Fibroblast of lung (primary cell): ENCODE measurements around the gene DTX3.
"Not testable (repeated sequence)": the region's sequence is repeated elsewhere in the genome, so short reads cannot be mapped to it uniquely, and the experiment has no call there.

Source experiments
- EZH2 ChIP-seq: IDR thresholded peaks from 2 replicates; pipeline ENCODE4 v1.5.1; 2012; ENCODE audit warnings: low read length, control low read depth, mild to moderate bottlenecking; ENCODE audit errors: missing control alignments
- TF ChIP-seq, protein P1 (sequence below), 2 donors: IDR thresholded peaks in 1 of 2; conservative IDR thresholded peaks in 1 of 2; 1 replicate in 1 of 2; 2 replicates in 1 of 2; pipeline ENCODE4 v1.5.1; 2011 to 2012; ENCODE audit warnings: low read length in 2 of 2, control low read depth in 1 of 2, inconsistent platforms in 1 of 2, low read depth in 1 of 2, mild to moderate bottlenecking in 1 of 2

DNA sequence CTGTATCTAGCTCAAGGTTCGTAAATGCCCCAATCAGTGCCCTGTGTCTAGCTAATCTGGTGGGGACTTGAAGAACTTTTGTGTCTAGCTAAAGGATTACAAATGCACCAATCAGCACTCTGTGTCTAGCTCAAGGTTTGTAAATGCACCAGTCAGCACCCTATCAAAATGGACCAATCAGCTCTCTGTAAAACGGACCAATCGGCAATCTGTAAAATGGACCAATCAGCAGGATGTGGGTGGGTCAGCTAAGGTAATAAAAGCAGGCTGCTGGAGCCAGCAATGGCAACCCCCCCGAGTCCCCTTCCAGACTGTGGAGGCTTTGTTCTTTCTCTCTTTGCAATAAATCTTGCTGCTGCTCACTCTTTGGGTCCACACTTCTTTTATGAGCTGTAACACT lies 51.8 kb downstream of the DTX3 start:
- TF ChIP-seq, protein P1, sequence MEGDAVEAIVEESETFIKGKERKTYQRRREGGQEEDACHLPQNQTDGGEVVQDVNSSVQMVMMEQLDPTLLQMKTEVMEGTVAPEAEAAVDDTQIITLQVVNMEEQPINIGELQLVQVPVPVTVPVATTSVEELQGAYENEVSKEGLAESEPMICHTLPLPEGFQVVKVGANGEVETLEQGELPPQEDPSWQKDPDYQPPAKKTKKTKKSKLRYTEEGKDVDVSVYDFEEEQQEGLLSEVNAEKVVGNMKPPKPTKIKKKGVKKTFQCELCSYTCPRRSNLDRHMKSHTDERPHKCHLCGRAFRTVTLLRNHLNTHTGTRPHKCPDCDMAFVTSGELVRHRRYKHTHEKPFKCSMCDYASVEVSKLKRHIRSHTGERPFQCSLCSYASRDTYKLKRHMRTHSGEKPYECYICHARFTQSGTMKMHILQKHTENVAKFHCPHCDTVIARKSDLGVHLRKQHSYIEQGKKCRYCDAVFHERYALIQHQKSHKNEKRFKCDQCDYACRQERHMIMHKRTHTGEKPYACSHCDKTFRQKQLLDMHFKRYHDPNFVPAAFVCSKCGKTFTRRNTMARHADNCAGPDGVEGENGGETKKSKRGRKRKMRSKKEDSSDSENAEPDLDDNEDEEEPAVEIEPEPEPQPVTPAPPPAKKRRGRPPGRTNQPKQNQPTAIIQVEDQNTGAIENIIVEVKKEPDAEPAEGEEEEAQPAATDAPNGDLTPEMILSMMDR (conservative IDR thresholded peaks at IDR 0.05 in 1 of 2, IDR thresholded peaks at IDR 0.05 in 1 of 2; ENCODE audit: low read depth in 1 of 2, low read length in 2 of 2) = not testable (repeated sequence)
- TF ChIP-seq EZH2 = not testable (repeated sequence)
